Measurements from ENCODE around the gene ARHGEF26. TPM values are rescaled to one million over a fixed set of nuclear protein-coding genes. Genes with fewer than 3 reads are reported as not detected.

Gene ARHGEF26
- total and polyA plus RNA-seq, 12 donors: 0.74 to 2.3 (median 1.1) TPM

- Histone ChIP-seq H3K27ac (no peak overlapping the region), H3K36me3 (no peaks in the 10 kb centered on the region), H3K9me3 (no peaks in the 10 kb centered on the region), H3K4me3 (no peak overlapping the region), H3K4me1 (peaks cover 0 to 3% (median 0%) of the 10 kb centered on the region in 9 donors), H3K27me3 (no peaks in the 10 kb centered on the region)
- DNase-seq (no peak), ATAC-seq (no peak)
- TF ChIP-seq CTCF (IDR thresholded peaks at IDR 0.05): no peak
- intact Hi-C loops (cut with DNase I): no loop called here
- 94 to 97% methylated on average over 2 of the region's 2 CpGs for WGBS, 2 donors
These were observed 21.4 kb downstream of the ARHGEF26 start for GRCh38 chr3:154142608-154143007.

GRCh38 chr3:154143873-154144272, 22.7 kb downstream of the ARHGEF26 start:
- Histone ChIP-seq H3K36me3 (no peaks in the 10 kb centered on the region), H3K4me3 (no peak overlapping the region), H3K27me3 (no peaks in the 10 kb centered on the region), H3K9me3 (no peaks in the 10 kb centered on the region), H3K4me1 (peaks cover 0 to 3% (median 0%) of the 10 kb centered on the region in 9 donors), H3K27ac (no peak overlapping the region)
- ATAC-seq: no peak
- intact Hi-C loops (cut with DNase I): no loop called here
- 93 to 97% methylated on average over 2 of the region's 2 CpGs for WGBS, 2 donors
- TF ChIP-seq CTCF (IDR thresholded peaks at IDR 0.05): no peak
- DNase-seq: no peak

- peaks cover 0 to 3% (median 0%) of the 10 kb centered on the region in 9 donors for H3K4me1 ChIP-seq
- DNase-seq (no peak), ATAC-seq (no peak)
- no peak for TF ChIP-seq CTCF (IDR thresholded peaks at IDR 0.05)
- H3K4me3 ChIP-seq: no peak overlapping the region
- WGBS, 2 donors: 59 to 72% methylated on average over 1 of the region's 1 CpG
- intact Hi-C loops (cut with DNase I): no loop called here
- H3K27me3 ChIP-seq: no peaks in the 10 kb centered on the region
- peaks cover 0 to under 1% (median 0%) of the 10 kb centered on the region in 9 donors for H3K36me3 ChIP-seq
- H3K9me3 ChIP-seq: no peaks in the 10 kb centered on the region
- no peak overlapping the region for H3K27ac ChIP-seq
These were observed 23.8 kb downstream of the ARHGEF26 start for GRCh38 chr3:154144825-154145465.

DNA sequence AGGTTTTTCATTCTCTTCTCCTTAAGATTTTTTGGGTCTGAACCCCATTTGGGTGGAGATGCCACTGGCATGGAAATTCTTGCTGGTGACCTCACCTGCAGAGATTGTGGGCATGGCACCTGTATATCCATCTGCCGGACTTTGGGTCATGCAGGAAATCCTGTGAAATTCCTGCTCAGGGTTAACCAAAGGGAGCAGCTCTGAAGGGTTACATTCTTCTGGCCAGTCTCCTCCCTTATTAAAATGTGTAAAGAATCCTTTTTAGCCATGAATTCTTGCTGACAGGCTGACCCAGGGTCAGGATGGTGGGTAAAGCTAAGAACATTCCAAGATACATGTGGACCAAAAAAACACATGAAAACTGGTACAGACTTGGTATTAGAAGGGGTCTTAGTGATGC, 27.4 kb downstream of the ARHGEF26 start:
- no peak for DNase-seq
- no peak for ATAC-seq
- Histone ChIP-seq H3K4me3 (no peak overlapping the region), H3K27me3 (no peaks in the 10 kb centered on the region), H3K36me3 (peaks cover 0 to 17% (median 0%) of the 10 kb centered on the region in 9 donors), H3K27ac (no peak overlapping the region), H3K9me3 (no peaks in the 10 kb centered on the region), H3K4me1 (peaks cover 0 to 3% (median 0%) of the 10 kb centered on the region in 9 donors)
- 71 to 85% methylated on average over 1 of the region's 1 CpG for WGBS, 2 donors
- intact Hi-C loops (cut with DNase I): no loop called here
- no peak for TF ChIP-seq CTCF (IDR thresholded peaks at IDR 0.05)
